TTC549 (cell line): Measurements from ENCODE around the gene FAN1.

Source experiments
- FAIRE-seq: peaks from 2 replicates; lab custom pipeline; 2012; peaks lifted over from hg19 to GRCh38; lab: Jason Lieb, UNC

FAN1 gene

GRCh38 chr15:30921106-30921505, 17.4 kb downstream of the FAN1 start:
- no peak for FAIRE-seq

GRCh38 chr15:30921781-30922479, 18.2 kb downstream of the FAN1 start:
- no peak for FAIRE-seq

DNA sequence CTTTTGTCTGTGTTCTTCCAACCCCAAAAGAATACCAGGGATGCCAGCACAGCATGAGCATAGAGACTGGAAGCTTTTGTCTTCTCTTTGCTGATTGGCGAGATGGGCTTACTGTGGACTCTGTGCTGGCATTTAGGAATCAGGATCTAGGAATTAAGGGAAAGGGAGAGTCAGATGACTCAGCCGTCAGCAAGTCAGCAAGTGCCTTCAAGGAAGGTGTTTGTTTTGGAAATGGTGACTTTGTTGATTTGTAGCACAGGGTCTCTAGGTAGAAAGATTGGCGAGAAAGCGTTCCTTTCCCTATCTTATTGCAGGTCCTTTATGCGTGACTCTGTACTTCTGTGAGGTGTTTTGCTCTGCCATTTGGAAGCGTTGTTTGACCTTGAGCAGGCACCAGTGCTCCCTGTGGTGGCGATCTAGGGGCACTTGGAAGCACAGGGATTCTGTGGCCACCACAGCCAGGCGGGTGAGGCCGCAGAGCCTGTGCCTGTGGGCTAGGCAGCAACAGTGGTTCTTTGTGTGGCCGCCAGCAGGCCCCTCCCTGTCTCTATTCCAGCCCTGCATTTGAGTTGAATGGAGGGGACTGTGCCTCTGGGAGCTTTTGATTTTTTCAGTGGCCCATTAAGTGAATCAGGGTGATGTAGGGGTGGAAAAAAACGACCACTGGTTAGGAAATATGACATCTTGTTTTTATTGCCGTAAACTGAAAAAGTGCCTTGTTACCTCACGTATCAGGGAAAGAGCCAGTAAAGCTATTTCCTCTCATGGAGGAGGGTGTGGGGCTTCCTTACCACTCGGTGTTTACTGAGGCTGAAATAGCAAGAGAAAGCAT, 19.0 kb downstream of the FAN1 start:
- no peak for FAIRE-seq

DNA sequence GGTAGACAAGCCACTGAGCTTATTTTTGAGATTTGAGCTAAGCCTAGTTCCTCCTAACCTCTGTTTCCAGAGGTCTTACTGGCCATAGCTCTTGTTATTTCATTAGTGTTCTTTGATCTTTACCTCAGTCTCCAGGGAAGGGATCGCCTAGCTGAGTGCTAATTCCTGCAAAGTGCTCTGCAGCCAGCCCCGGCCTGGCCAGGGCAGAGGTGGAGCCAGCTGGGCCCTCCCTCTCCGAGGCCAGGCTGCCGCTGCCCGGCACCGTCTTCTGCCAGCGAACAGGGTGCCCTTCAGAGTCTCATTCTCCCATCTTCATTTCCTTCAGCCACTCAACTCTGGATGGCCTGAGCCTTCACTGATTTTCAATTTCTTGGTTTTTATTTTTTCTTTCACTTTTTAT, 19.7 kb downstream of the FAN1 start:
- no peak for FAIRE-seq

GRCh38 chr15:30924353-30924752, 20.6 kb downstream of the FAN1 start:
- FAIRE-seq, result no peak

DNA sequence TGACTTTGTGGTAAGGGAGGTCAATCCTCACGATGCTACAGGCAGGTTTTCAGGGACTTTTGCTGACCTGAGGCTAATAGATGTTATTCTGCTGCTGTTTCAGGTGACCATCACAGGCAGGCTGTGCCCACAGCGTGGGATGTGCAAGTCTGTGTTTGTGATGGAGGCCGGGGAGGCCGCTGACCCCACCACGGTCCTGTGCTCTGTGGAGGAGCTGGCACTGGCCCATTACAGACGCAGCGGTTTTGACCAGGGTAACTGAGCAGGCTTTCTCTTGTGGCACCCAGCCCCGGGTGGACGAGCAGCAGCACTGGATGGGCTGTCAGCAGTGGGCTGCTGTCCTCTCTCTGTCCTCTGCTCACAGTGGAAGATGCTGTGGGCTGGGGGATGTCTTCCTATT, 22.0 kb downstream of the FAN1 start:
- no peak for FAIRE-seq

GRCh38 chr15:30926161-30926560, 22.4 kb downstream of the FAN1 start:
- FAIRE-seq, result no peak

GRCh38 chr15:30927148-30927761, 23.5 kb downstream of the FAN1 start:
- FAIRE-seq, result no peak

- no peak for FAIRE-seq
Measured at GRCh38 chr15:30928076-30928475, 24.4 kb downstream of the FAN1 start.

DNA sequence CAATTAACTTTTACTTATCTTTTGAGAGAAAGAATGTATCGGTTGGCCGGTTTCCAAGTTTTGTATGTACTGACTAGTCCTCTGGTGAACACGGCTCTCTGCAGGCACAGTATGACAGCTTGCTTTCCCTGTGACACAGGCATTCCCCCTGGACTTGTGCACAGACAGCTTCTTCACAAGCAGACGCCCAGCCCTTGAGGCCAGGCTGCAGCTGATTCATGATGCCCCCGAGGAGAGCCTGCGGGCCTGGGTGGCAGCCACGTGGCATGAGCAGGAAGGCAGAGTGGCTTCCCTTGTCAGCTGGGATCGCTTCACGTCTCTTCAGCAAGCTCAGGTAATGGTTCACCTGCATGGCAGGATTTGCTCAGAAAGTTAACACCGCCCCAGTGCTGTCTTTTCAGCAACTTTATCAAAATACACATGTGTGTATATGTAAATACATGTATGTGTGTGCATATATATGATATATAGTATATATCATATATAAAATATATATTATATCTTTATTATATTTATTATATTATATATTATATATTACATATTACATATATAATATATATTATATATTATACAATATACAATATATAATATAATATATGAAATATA, 25.5 kb downstream of the FAN1 start:
- no peak for FAIRE-seq

GRCh38 chr15:30929982-30930381, 26.3 kb downstream of the FAN1 start:
- FAIRE-seq, result no peak

DNA sequence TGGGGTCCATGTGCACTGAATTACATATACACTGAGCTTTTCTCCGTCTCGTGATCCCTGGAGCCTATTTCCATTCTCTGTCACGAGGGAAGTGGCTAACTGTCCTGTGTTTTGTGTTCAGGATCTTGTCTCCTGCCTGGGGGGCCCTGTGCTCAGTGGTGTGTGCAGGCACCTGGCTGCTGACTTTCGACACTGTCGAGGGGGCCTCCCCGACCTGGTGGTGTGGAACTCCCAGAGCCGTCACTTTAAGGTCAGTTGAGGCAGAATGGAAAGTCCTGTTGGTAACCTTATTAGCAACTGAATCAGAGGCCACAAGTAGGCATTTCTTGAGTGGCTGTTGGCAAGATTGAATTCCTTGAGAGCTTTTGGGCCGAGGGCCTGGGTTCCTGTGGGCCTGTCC, 26.7 kb downstream of the FAN1 start:
- FAIRE-seq, result no peak

GRCh38 chr15:30933293-30933692, 29.6 kb downstream of the FAN1 start:
- no peak for FAIRE-seq

- FAIRE-seq, result no peak
Measured at GRCh38 chr15:30939161-30939560, 35.4 kb downstream of the FAN1 start.

- FAIRE-seq, result no peak
Measured at GRCh38 chr15:30940359-30940758, 36.6 kb downstream of the FAN1 start.

DNA sequence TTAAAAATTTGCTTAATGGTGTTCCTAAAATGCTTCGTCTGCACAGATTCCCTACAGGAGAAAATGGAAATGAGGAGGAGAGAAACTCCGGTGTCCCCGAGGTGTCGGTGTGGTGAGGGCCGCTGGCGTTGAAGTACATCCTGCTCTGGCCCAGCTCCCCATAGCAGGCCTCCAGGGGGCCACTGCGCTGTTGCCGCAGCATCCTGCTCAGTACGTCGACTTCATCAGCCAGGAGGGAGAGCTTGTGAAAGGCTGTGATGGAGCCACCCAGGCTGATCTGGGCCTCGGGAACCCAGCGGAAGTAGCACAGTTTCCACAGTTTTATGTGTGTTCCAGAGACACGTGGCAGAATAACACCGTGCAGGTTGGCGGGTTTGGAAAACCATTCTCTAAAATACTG, 37.8 kb downstream of the FAN1 start:
- FAIRE-seq, result no peak

DNA sequence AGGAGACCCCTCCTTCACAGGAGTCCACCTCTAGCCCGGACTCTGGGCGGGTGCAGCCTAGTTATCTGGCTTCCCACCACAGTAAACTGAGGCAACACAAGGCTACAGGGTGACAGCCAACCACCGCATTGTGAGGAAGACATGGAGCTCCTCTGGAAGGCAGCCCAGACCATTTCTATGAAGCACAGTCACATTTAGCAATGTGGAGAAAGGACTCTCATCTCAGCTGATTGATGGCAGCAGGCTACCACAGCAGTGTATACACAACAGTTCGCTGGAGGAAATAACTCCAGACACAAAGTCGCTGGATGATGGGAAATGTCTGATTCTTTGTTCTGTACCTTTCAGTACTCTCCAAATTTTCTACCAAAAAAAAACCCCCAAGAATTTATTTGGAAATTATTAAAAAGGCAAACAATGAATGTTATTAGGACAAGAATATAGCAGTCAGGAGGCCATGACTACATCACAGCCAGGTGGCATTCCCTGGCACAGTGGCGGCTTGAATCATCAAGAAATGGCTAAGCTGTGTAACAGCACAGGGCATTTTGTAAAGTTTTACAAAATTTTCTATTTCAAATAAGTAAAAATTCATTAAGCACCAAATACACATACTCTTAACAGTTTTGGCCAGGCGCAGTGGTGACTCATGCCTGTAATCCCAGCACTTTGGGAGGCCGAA, 40.1 kb downstream of the FAN1 start:
- FAIRE-seq, result no peak

- no peak for FAIRE-seq
Measured at GRCh38 chr15:30953183-30953582, 49.5 kb downstream of the FAN1 start.

DNA sequence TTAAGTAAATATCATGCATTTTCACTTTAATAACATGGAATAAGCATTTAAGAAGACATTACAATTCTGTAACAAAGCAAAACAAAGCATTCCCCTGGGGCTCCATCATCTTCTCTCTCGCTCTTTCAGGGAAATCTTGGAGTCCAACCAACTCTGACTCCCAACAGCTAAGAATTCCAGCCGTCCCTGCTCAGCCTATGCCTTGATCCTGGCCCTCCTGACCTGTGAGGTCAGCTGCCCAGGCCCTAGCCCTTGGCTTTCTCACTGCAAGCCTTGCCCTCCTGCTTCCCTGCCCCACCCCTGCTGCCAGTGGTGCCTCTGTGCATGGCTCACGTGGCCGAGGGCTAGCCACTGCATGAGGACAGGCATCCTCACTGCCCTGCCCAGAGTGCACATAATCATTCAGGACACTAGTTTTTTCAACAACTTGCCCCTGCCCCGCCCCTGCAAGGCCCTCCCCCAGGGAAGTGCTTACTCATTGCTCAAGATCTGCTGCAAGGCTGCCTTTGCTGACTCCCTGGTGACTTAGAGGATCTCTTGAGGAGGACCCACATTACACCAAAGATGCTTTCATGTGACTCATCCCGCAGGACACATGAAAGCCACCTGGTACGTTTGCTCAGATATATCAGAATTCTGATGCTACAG, 50.1 kb downstream of the FAN1 start:
- FAIRE-seq, result no peak

DNA sequence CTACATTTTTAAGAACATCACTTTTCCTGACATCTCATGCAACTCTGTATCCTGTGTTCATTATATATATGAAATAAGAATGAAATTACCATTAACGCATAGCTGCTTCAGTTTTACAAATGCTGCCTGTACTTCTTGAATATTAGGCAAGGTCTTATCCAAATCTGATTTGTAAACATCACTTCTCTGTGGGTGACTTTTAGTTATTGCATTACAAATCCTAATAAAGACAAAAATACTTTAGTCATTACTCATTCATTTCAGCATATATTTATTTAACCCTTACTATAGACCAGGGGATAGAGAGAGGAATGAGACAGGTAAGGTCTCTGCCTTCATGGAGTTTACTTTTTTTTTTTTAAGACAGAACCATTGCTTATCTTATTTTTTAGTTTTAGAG, 51.0 kb downstream of the FAN1 start:
- no peak for FAIRE-seq

DNA sequence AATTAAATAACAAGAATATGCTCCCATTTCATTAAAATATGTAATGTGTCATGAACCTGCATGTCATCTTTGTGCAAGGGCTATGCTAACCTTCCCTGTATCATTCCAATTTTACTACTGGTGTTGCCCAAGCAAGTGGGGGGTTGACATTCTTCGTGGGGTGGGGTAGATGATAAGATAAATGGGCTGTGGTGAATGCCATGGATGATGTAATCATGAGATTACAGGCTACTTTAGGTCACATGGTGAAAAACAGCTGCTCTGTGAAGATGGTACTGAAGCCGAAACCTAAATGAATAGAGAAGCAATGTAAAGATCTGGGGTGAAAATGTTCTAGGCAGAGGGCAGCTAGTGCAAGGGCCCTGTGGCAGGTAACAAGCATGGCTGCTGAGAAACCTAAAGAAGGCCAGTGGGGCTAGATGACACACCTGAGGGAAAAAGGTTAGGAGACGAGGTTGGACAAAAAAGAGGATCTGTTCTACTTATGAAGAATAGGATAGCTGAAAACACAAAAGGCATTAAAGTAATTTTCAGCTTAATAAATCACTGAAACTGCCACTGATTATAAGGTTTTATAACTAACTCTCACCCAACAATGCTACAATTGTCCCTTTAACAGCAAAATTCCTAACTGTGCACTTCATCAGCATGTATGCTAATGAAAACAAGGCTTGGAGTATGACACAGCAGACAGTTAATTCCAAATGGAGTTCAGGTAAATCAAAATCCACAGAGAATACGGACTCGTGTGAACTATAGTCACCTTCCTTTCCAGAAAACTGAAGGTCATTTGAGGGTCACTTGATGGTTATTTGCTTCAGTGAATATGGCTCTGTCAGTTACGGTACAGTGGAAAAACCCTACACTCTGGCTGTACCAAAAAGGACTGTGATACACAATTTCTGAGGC, 52.8 kb downstream of the FAN1 start:
- no peak for FAIRE-seq
